ENCODE results near the gene ERCC6.
A peak's percentile ranks its signal among the peaks of the same experiment; 100 is the strongest.

ERCC6 gene

DNA sequence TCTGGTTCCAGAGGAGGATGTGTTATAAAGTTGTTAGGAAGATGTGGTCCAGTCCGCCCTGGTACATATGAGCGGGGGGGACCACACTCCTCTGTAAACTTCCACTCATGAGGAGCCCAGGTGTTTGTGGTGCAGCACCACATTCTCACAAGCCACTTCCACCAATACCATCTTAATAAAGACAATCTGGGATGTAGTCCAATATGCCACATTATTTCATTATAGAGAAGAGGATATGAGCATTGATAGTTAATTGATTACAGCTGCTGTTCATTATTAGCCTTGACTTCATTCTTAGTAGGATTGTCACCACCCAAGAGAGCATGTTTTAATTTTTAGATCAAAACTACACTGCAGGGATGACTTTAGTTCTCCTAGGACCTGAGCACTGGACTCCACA lies 40.5 kb downstream of the ERCC6 start:
- TF ChIP-seq, protein P1, sequence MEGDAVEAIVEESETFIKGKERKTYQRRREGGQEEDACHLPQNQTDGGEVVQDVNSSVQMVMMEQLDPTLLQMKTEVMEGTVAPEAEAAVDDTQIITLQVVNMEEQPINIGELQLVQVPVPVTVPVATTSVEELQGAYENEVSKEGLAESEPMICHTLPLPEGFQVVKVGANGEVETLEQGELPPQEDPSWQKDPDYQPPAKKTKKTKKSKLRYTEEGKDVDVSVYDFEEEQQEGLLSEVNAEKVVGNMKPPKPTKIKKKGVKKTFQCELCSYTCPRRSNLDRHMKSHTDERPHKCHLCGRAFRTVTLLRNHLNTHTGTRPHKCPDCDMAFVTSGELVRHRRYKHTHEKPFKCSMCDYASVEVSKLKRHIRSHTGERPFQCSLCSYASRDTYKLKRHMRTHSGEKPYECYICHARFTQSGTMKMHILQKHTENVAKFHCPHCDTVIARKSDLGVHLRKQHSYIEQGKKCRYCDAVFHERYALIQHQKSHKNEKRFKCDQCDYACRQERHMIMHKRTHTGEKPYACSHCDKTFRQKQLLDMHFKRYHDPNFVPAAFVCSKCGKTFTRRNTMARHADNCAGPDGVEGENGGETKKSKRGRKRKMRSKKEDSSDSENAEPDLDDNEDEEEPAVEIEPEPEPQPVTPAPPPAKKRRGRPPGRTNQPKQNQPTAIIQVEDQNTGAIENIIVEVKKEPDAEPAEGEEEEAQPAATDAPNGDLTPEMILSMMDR (conservative IDR thresholded peaks at IDR 0.05; ENCODE audit: control insufficient read depth, insufficient read depth, low read depth, low read length): no peak
- H3K4me3 ChIP-seq (ENCODE audit: control insufficient read depth, low read depth, low read length): no peak overlapping the region
- DNase-seq (ENCODE audit: low read depth): peak; percentile 41

DNA sequence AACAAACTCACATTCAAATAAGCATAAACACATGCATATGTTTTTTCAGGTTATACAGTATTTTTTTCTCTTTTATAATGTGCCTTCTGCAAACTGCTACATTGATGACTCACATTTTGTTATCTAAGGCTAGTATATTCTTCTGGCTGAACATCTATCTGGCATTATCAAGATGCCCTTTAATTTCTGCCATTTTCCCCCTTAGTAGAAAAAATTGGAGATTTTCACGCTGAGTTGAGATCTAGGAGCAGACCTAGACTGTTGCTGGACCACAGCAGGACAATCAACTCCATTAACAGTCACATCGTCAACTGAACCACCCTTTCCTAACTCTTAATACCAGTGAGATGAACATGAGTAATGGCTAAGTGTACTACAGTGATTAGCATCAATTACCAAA lies 41.6 kb downstream of the ERCC6 start:
- no peak for DNase-seq (ENCODE audit: low read depth)
- TF ChIP-seq, protein P1 (conservative IDR thresholded peaks at IDR 0.05; ENCODE audit: control insufficient read depth, insufficient read depth, low read depth, low read length): no peak
- H3K4me3 ChIP-seq (ENCODE audit: control insufficient read depth, low read depth, low read length): no peak overlapping the region

DNA sequence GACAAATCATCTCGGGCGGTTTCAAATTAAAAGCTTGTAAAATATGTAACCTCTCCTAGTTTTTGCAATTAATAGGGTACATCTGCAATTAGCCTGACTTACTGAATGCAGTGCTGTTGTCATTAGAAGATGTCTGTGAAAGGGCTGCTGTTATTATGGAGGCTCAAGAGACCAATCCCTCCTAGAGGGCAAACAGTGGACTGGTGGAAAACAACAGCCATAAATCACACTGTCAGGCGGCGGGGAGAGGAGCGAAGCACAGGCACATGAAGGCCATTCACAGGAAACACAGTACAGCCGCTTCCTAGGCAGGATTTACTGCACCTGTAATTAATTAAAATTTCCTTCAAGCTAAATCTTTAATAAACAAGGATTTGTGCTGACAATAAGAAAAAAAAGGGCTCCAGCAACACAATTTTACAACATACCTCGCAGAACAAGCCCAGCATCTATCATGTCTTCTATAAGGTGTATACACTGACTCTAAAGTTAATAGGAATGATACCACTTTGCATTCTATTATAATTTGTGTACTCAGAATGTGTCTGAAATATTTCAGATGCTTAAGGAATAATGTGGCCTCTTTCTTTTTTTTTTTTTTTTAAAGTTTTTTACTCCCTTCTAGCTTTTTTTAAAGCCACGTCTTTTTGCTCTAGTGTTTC lies 50.7 kb downstream of the ERCC6 start:
- TF ChIP-seq, protein P1 (conservative IDR thresholded peaks at IDR 0.05; ENCODE audit: control insufficient read depth, insufficient read depth, low read depth, low read length): no peak
- no peak for DNase-seq (ENCODE audit: low read depth)
- no peak overlapping the region for H3K4me3 ChIP-seq (ENCODE audit: control insufficient read depth, low read depth, low read length)

DNA sequence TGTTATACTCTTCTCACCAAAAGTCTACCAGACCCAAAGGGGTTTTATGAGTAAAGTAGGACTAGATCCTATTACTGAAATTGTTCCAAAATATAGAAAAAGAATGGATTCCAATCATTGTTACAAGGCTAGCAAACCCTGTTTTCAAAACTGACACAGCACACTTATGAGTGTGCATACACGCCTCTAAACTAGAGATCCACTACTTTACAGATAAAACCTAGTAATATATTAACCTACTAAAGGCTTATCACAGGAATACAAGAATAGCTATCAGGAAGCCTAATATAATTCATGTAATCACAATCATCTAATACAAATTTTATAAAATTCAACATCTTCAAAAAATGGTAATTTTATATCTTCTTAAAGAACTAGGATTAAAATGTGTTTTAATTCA lies 52.2 kb downstream of the ERCC6 start:
- TF ChIP-seq, protein P1 (conservative IDR thresholded peaks at IDR 0.05; ENCODE audit: control insufficient read depth, insufficient read depth, low read depth, low read length): no peak
- no peak for DNase-seq (ENCODE audit: low read depth)
- no peak overlapping the region for H3K4me3 ChIP-seq (ENCODE audit: control insufficient read depth, low read depth, low read length)

DNA sequence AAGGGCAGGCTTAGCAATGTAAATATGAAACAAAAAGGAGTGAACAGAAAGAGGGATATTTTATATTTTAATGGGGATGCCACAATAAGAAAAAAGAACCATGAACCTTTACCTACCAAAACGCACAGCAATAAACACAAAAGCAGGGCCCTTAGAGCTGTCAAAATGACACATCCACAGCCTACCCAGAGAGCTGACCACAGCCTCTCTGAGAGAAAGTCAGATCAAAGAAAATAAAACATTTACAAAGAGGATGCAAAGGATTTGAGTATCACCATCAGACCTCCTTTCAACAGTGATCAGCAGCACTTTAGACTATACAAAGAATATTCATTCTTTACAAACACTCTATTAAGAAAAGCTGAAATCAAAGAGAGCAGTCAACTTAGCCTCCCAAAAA lies 52.9 kb downstream of the ERCC6 start:
- TF ChIP-seq, protein P1 (conservative IDR thresholded peaks at IDR 0.05; ENCODE audit: control insufficient read depth, insufficient read depth, low read depth, low read length): no peak

DNA sequence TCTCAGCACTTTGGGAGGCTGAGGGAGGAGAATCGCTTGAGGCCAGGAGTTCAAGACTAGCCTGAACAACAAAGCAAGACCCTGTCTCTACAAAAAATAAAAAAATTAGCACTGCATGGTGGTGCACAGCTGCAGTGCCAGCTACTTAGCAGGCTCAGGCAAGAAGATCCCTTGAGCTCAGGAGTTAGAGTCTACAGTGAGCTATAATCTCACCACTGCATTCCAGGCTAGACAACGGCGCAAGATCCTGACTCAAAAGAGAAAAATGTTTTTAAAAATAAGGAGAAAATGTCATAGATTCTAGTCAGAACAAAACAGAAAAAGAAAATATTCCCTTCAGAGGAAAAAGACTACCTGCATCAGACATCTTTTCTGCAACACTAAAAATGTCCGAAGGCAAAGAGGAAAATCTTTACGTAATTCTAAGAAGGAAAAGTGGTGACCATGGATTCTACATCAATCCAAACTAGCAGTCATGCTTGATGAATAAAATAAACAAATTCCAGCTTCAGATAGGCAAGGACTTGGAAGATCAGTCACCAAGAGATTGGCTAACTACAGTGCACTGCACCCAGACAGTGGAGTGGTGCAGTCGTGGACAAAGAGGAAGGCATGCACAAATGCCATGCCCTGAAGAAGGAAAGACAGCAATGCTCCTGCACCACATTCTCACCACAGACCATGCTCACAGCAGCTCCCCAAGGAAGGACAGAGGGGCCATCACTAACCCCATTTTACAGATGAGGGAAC lies 54.3 kb downstream of the ERCC6 start:
- no peak overlapping the region for H3K4me3 ChIP-seq (ENCODE audit: control insufficient read depth, low read depth, low read length)
- DNase-seq (ENCODE audit: low read depth): peak; percentile 2
- TF ChIP-seq, protein P1 (conservative IDR thresholded peaks at IDR 0.05; ENCODE audit: control insufficient read depth, insufficient read depth, low read depth, low read length): no peak

More for the DNA sequence above, 52.9 kb downstream of the ERCC6 start:
- H3K4me3 ChIP-seq (ENCODE audit: control insufficient read depth, low read depth, low read length): no peak overlapping the region
- no peak for DNase-seq (ENCODE audit: low read depth)

All from fibroblast of mammary gland (primary cell).